ENCODE data around the gene HDHD3.

DNA sequence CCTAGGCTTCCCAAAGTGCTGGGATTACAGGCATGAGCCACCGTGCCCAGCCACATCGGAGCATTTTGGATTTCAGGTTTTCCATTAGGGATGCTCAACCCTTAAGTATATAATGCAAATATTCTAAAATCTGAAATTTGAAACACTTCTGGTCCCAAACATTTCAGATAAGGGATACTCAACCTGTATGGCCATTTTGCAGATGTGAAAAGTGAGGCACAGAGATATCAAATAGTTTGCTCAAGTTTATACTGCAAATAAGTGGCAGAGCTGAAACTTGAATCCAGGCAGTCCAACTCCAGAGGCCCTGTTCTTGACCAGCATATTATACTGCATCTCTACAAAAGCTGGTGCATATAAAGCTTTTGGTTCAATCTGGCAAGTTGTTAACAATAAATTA is 39.1 kb downstream of the HDHD3 start:
- TF ChIP-seq CTCF (IDR thresholded peaks at IDR 0.05), result no peak
- no peak for TF ChIP-seq POLR2A (IDR thresholded peaks at IDR 0.05)
